ENCODE results near the gene ATP8B1. TPM values are rescaled to one million over a fixed set of nuclear protein-coding genes. Genes with fewer than 3 reads are reported as not detected.

Gene ATP8B1
- total and polyA plus RNA-seq, 2 donors (not counting 3 experiments of a cell fraction or from before 2014, with no cell fraction given): 49.3 to 100 TPM

DNA sequence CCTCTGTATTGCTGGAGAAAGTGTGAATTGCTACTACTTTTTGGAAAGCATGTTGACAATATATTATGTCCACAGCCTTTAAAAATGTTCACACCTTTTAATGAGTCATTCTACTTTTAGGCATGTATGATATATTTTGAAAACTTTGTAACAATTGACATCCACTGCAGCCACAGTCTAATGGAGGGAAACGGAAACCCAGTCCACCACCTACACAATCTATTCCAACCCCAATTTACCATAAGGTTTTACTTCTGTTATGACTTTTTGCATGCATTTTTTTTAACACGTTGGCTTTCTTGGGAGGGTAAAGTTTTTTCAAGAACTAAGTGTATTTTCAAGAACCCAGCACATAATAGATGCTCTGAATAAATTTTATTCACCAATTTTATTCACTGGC, 38.5 kb upstream of the ATP8B1 start:
- ChIA-PET POLR2A (no interaction called here), CTCF (interaction anchor here (1.7 to 1.9 kb wide), 2 partner anchors 9 to 41 kb away, joined by 4 to 5 read pairs; no protein-coding TSS in a partner anchor)
- no TSS peak for BruUV-seq (replicated peaks)
- Histone ChIP-seq H3K79me2 (ENCODE audit: control insufficient read depth, insufficient read depth, low read length) (no peaks in the 10 kb centered on the region), H4K20me1 (replicated peaks; ENCODE audit: control insufficient read depth, extremely low read depth, insufficient read depth, low read length) (no peaks in the 10 kb centered on the region), H3K27me3 (ENCODE audit: control insufficient read depth in 2 of 2, insufficient read depth in 2 of 2, low read length in 2 of 2) (no peaks in the 10 kb centered on the region), H3K9me3 (replicated peaks; ENCODE audit: control insufficient read depth, insufficient read depth, low read length) (no peaks in the 10 kb centered on the region), H3K9me1 (replicated peaks; ENCODE audit: control insufficient read depth, extremely low read depth, insufficient read depth, low read length) (no peaks in the 10 kb centered on the region), H3K4me3 (replicated peaks in 1 of 3; ENCODE audit: insufficient read depth in 1 of 3, low read depth in 1 of 3, low read length in 3 of 3) (no peak overlapping the region), H2AFZ (ENCODE audit: low read depth, low read length) (no peak overlapping the region), H3K4me2 (ENCODE audit: insufficient read depth, low read length) (no peak overlapping the region), H3K9ac (replicated peaks; ENCODE audit: extremely low read depth, insufficient read depth, low read length) (no peak overlapping the region), H3K4me1 (ENCODE audit: control insufficient read depth, extremely low read depth, insufficient read depth, low read length) (peaks cover 42% of the 10 kb centered on the region), H3K36me3 (ENCODE audit: control insufficient read depth in 2 of 2, extremely low read depth in 1 of 2, insufficient read depth in 2 of 2, low read length in 2 of 2) (no peaks in the 10 kb centered on the region), H3K27ac (ENCODE audit: insufficient read depth, low read depth, low read length) (no peak overlapping the region)
- intact Hi-C loops (cut with micrococcal nuclease) (no loop called here), dilution Hi-C loops (cut with MboI; ENCODE audit: extremely low pct_ligation_motif_present, low sequenced_read_pairs) (no loop called here)
- no peak for TF ChIP-seq GATA2 (IDR thresholded peaks at IDR 0.05; ENCODE audit: insufficient read depth, insufficient read length, low read depth, low read length)
- no peak for TF ChIP-seq POLR2A (IDR thresholded peaks at IDR 0.05; ENCODE audit: low read depth, low read length)
- no peak for TF ChIP-seq FOS (IDR thresholded peaks at IDR 0.05; ENCODE audit: borderline replicate concordance, insufficient read depth, low read length)
- DNase-seq (ENCODE audit: low read depth, low spot score) (no peak), FAIRE-seq (no peak)

DNA sequence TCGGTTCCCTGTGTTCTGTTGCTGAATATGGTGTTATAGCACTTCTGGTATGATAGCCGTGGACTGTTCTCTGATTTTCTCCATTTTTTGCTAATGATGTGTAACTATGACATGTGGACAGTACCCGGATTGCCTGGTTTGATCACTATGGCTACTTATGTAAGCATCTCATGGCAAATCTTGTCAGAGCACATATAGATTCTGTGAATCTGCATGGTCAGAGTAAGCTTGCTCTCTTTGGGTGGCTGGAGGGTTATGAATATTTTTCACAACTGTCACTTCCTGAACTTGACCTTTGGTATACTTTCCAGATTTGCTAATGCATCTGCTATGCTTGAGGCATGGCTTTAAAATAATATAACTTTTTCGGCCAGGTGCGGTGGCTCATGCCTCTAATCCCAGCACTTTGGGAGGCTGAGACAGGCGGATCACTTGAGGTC, 36.8 kb upstream of the ATP8B1 start:
- no TSS peak for BruUV-seq (replicated peaks)

More for the DNA sequence above, 36.8 kb upstream of the ATP8B1 start:
- peak overlapping the region; percentile 57 for H3K4me2 ChIP-seq (ENCODE audit: insufficient read depth, low read length)
- H3K4me1 ChIP-seq (ENCODE audit: control insufficient read depth, extremely low read depth, insufficient read depth, low read length): peaks cover 28% of the 10 kb centered on the region
- FAIRE-seq: peak; percentile 53
- peak overlapping the region; percentile 65 for H3K27ac ChIP-seq (ENCODE audit: insufficient read depth, low read depth, low read length)
- H3K79me2 ChIP-seq (ENCODE audit: control insufficient read depth, insufficient read depth, low read length): no peaks in the 10 kb centered on the region
- intact Hi-C loops (cut with micrococcal nuclease): no loop called here
- DNase-seq (ENCODE audit: low read depth, low spot score): peak; percentile 71
- peak overlapping the region; percentile 46 for H3K9ac ChIP-seq (replicated peaks; ENCODE audit: extremely low read depth, insufficient read depth, low read length)
- no peaks in the 10 kb centered on the region for H3K9me3 ChIP-seq (replicated peaks; ENCODE audit: control insufficient read depth, insufficient read depth, low read length)
- H2AFZ ChIP-seq (ENCODE audit: low read depth, low read length): peak overlapping the region; percentile 28
- dilution Hi-C loops (cut with MboI; ENCODE audit: extremely low pct_ligation_motif_present, low sequenced_read_pairs): no loop called here
- H3K27me3 ChIP-seq (ENCODE audit: control insufficient read depth in 2 of 2, insufficient read depth in 2 of 2, low read length in 2 of 2): no peaks in the 10 kb centered on the region
- H3K9me1 ChIP-seq (replicated peaks; ENCODE audit: control insufficient read depth, extremely low read depth, insufficient read depth, low read length): no peaks in the 10 kb centered on the region
- TF ChIP-seq GATA2 (IDR thresholded peaks at IDR 0.05; ENCODE audit: insufficient read depth, insufficient read length, low read depth, low read length): peak; percentile 17
- TF ChIP-seq JUN (IDR thresholded peaks at IDR 0.05; ENCODE audit: borderline replicate concordance, insufficient read depth, insufficient read length, low read depth): peak; percentile 61
- peak; percentile 38 for TF ChIP-seq FOS (IDR thresholded peaks at IDR 0.05; ENCODE audit: borderline replicate concordance, insufficient read depth, low read length)
- no peak for TF ChIP-seq POLR2A (IDR thresholded peaks at IDR 0.05; ENCODE audit: low read depth, low read length)
- no peak for TF ChIP-seq EZH2 (IDR thresholded peaks at IDR 0.05; ENCODE audit: borderline replicate concordance, low read depth, low read length, severe bottlenecking)
- no peak for TF ChIP-seq MYC (IDR thresholded peaks at IDR 0.05; ENCODE audit: low read depth, low read length)
- TF ChIP-seq POLR2AphosphoS5 (IDR thresholded peaks at IDR 0.05; ENCODE audit: insufficient read depth, low read depth, low read length): peak; percentile 51
- TF ChIP-seq, protein P1, sequence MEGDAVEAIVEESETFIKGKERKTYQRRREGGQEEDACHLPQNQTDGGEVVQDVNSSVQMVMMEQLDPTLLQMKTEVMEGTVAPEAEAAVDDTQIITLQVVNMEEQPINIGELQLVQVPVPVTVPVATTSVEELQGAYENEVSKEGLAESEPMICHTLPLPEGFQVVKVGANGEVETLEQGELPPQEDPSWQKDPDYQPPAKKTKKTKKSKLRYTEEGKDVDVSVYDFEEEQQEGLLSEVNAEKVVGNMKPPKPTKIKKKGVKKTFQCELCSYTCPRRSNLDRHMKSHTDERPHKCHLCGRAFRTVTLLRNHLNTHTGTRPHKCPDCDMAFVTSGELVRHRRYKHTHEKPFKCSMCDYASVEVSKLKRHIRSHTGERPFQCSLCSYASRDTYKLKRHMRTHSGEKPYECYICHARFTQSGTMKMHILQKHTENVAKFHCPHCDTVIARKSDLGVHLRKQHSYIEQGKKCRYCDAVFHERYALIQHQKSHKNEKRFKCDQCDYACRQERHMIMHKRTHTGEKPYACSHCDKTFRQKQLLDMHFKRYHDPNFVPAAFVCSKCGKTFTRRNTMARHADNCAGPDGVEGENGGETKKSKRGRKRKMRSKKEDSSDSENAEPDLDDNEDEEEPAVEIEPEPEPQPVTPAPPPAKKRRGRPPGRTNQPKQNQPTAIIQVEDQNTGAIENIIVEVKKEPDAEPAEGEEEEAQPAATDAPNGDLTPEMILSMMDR (IDR thresholded peaks at IDR 0.05; ENCODE audit: extremely low read depth in 1 of 2, insufficient read depth in 1 of 2, low read depth in 1 of 2, low read length in 2 of 2): no peak
- TF ChIP-seq, protein P2, sequence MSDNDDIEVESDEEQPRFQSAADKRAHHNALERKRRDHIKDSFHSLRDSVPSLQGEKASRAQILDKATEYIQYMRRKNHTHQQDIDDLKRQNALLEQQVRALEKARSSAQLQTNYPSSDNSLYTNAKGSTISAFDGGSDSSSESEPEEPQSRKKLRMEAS (IDR thresholded peaks at IDR 0.05; ENCODE audit: insufficient read depth, insufficient read length): no peak
- H3K36me3 ChIP-seq (ENCODE audit: control insufficient read depth in 2 of 2, extremely low read depth in 1 of 2, insufficient read depth in 2 of 2, low read length in 2 of 2): no peaks in the 10 kb centered on the region
- H4K20me1 ChIP-seq (replicated peaks; ENCODE audit: control insufficient read depth, extremely low read depth, insufficient read depth, low read length): no peaks in the 10 kb centered on the region
- CTCF ChIA-PET: no interaction called here
- POLR2A ChIA-PET: no interaction called here
- H3K4me3 ChIP-seq (replicated peaks in 1 of 3; ENCODE audit: insufficient read depth in 1 of 3, low read depth in 1 of 3, low read length in 3 of 3): no peak overlapping the region

Measured in endothelial cell of umbilical vein (primary cell).